Measurements from ENCODE around the gene SLTM. TPM values are rescaled to one million over a fixed set of nuclear protein-coding genes. Genes with fewer than 3 reads are reported as not detected.

The SLTM gene
- total RNA-seq, 4 donors from 2014 or later = 82.3 to 408 (median 130) TPM

DNA sequence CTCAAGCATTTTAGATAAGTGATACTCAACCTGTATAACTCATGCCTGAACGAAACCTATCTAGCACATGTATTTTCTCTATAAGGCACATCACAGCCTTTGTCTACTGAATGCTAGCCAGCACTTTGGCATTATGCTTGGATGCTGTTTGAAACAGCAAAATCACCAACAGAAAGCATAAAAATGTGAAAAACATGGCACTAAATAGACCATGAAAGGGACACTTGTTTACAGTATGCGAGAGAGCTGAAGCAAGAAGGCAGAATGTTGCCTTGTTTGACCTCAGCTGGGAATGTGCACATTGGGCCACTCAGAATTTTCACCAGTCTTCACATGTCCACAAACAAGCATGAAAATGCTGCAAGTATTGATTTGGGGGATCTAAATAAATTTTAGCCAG is 102.9 kb downstream of the SLTM start:
- DNase-seq = no peak
- no peak overlapping the region for H3K27ac ChIP-seq
- peaks cover 0 to 8% (median 0%) of the 10 kb centered on the region in 4 donors for H3K4me1 ChIP-seq
- no peak overlapping the region for H3K4me3 ChIP-seq
- H3K9me3 ChIP-seq = no peaks in the 10 kb centered on the region
- no peaks in the 10 kb centered on the region for H3K27me3 ChIP-seq
- TF ChIP-seq, protein P1, sequence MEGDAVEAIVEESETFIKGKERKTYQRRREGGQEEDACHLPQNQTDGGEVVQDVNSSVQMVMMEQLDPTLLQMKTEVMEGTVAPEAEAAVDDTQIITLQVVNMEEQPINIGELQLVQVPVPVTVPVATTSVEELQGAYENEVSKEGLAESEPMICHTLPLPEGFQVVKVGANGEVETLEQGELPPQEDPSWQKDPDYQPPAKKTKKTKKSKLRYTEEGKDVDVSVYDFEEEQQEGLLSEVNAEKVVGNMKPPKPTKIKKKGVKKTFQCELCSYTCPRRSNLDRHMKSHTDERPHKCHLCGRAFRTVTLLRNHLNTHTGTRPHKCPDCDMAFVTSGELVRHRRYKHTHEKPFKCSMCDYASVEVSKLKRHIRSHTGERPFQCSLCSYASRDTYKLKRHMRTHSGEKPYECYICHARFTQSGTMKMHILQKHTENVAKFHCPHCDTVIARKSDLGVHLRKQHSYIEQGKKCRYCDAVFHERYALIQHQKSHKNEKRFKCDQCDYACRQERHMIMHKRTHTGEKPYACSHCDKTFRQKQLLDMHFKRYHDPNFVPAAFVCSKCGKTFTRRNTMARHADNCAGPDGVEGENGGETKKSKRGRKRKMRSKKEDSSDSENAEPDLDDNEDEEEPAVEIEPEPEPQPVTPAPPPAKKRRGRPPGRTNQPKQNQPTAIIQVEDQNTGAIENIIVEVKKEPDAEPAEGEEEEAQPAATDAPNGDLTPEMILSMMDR (IDR thresholded peaks at IDR 0.05) = no peak
- no peak for TF ChIP-seq POLR2A (IDR thresholded peaks at IDR 0.05)
- peaks cover 0 to 6% (median 0%) of the 10 kb centered on the region in 3 donors for H3K36me3 ChIP-seq

Small RNA genes lying within 50 kb of the gene (small RNA-seq; reads per million reads assigned to genes)
- gene ZNF444P1 = 0 reads per million in 2 donors

Other genes starting within 250 kb of the SLTM start
- 10 to 100 TPM; 42.9 to 83.3 (median 62.7) TPM for gene ADAM10, start 184.0 kb downstream of the SLTM start, total RNA-seq
- gene MINDY2, start 162.4 kb downstream of the SLTM start, total RNA-seq = 10 to 100 TPM in 2 of 4 donors, 1 to 10 TPM in 2; 7.4 to 12.7 (median 10.4) TPM
- 10 to 100 TPM; 24.5 to 45.4 (median 28.4) TPM for gene RNF111, start 54.0 kb upstream of the SLTM start, total RNA-seq
- gene CCNB2, start 171.5 kb upstream of the SLTM start, total RNA-seq = 10 to 100 TPM in 1 of 4 donors, 1 to 10 TPM in 3; 5.2 to 18.2 (median 8.2) TPM